GM12874 (cell line): Measurements from ENCODE around the gene CRBN.

Source experiments
- CTCF ChIP-seq: IDR thresholded peaks from 2 replicates; pipeline ENCODE4 v1.5.1; 2011; ENCODE audit warnings: low read depth, mild to moderate bottlenecking, control low read depth, low read length, moderate library complexity; ENCODE audit not compliant: insufficient read depth

CRBN gene

GRCh38 chr3:3102751-3103150, 76.7 kb downstream of the CRBN start:
- TF ChIP-seq CTCF, result no peak

GRCh38 chr3:3101660-3102458, 77.6 kb downstream of the CRBN start:
- no peak for TF ChIP-seq CTCF
